Activated CD8-positive, alpha-beta T cell treated with anti-CD3 and anti-CD28 coated beads for 36 hours (primary cell): Measurements from ENCODE around the gene PPP1R16B. TPM values are rescaled to one million over a fixed set of nuclear protein-coding genes. Genes with fewer than 3 reads are reported as not detected.

ENCODE experiments used
- ATAC-seq: fragments of 200-7000 bp; cut with Tn5 transposase; one replicate; pipeline ENCODE4 v1.10.0; 2021; ENCODE audit warnings: mild to moderate bottlenecking, moderate library complexity
- CTCF ChIA-PET: fragments of 350-600 bp; sonication (Branson Sonifier 250); formaldehyde crosslinking; loops from one replicate; lab custom pipeline; 2021; ENCODE audit warnings: antibody characterized with exemption; lab: Charles Lee
- POLR2A ChIA-PET: fragments of 350-600 bp; sonication (Branson Sonifier 250); formaldehyde crosslinking; loops from one replicate; lab custom pipeline; 2021; ENCODE audit warnings: antibody characterized with exemption; lab: Charles Lee
- DNase-seq: peaks from one replicate; pipeline ENCODE4 v3.0.0-alpha.2; 2020
- H3K27ac Mint-ChIP-seq: one replicate; pipeline ENCODE4 v1.8.0; 2021; ENCODE audit warnings: mild to moderate bottlenecking, mixed read lengths
- H3K27me3 Mint-ChIP-seq: one replicate; pipeline ENCODE4 v1.8.0; 2021; ENCODE audit warnings: mixed read lengths
- H3K36me3 Mint-ChIP-seq: one replicate; pipeline ENCODE4 v1.8.0; 2021; ENCODE audit warnings: low read depth, mixed read lengths
- H3K4me1 Mint-ChIP-seq: one replicate; pipeline ENCODE4 v1.8.0; 2021; ENCODE audit warnings: low read depth, mixed read lengths
- H3K4me3 Mint-ChIP-seq: one replicate; pipeline ENCODE4 v1.8.0; 2021; ENCODE audit warnings: mild to moderate bottlenecking, moderate library complexity, mixed read lengths
- H3K9me3 Mint-ChIP-seq: one replicate; pipeline ENCODE4 v1.8.0; 2021; ENCODE audit warnings: mixed read lengths
- CTCF ChIP-seq: fragments of 200-600 bp; IDR thresholded peaks from one replicate; pipeline ENCODE4 v1.8.0; 2022; ENCODE audit warnings: antibody characterized with exemption, mild to moderate bottlenecking
- intact Hi-C: fragments of 100-400 bp; cut with micrococcal nuclease; formaldehyde crosslinking; loops from one replicate; pipeline ENCODE4 v1.10.0; 2022
- total RNA-seq, 2 experiments: library from RNA; stranded (reverse); gene quantifications; one replicate each; pipeline ENCODE4 v1.2.3, GENCODE V29; 2021

PPP1R16B gene
- total RNA-seq, 2 experiments from 2014 or later, result 74.9 to 81.4 TPM

GRCh38 chr20:38893565-38894090, 88.1 kb downstream of the PPP1R16B start:
- CTCF ChIA-PET, result interaction anchor here (0.6 to 6.3 kb wide), 41 partner anchors 8 to 260 kb away, joined by 3 to 48 read pairs (median 4); partner anchors contain the start of genes ACTR5, DHX35, PPP1R16B and SLC32A1
- Mint-ChIP-seq H3K27me3 (no peaks in the 10 kb centered on the region), H3K4me3 (peak overlapping the region; percentile 29), H3K9me3 (no peaks in the 10 kb centered on the region), H3K36me3 (peaks cover 42% of the 10 kb centered on the region), H3K4me1 (peaks cover 52% of the 10 kb centered on the region), H3K27ac (peak overlapping the region; percentile 85)
- POLR2A ChIA-PET, result interaction anchor here (0.7 to 4.7 kb wide), 5 partner anchors 11 to 141 kb away, joined by 3 to 17 read pairs (median 6); partner anchors contain the start of gene PPP1R16B
- DNase-seq (peak; percentile 84), ATAC-seq (peak; percentile 79)
- peak; percentile 94 for TF ChIP-seq CTCF
- intact Hi-C loops, result loop anchor here (2.0 to 10.0 kb wide), 3 partner anchors 19 to 229 kb away; partner anchors contain the start of gene PPP1R16B

- Mint-ChIP-seq H3K4me1 (peaks cover 49% of the 10 kb centered on the region), H3K9me3 (no peaks in the 10 kb centered on the region), H3K27me3 (no peaks in the 10 kb centered on the region), H3K27ac (peak overlapping the region; percentile 85), H3K36me3 (peaks cover 44% of the 10 kb centered on the region), H3K4me3 (peak overlapping the region; percentile 30)
- intact Hi-C loops, result loop anchor here (5.0 to 10.0 kb wide), 2 partner anchors 87 to 229 kb away; partner anchors contain the start of gene PPP1R16B
- no peak for ATAC-seq
- POLR2A ChIA-PET, result interaction anchor here (0.6 to 4.7 kb wide), 4 partner anchors 11 to 95 kb away, joined by 3 to 17 read pairs (median 4); no protein-coding TSS in a partner anchor
- DNase-seq, result no peak
- TF ChIP-seq CTCF, result no peak
- CTCF ChIA-PET, result interaction anchor here (0.6 to 6.3 kb wide), 20 partner anchors 12 to 249 kb away, joined by 3 to 48 read pairs (median 4); partner anchors contain the start of gene PPP1R16B
Observed at GRCh38 chr20:38894091-38894847, 88.8 kb downstream of the PPP1R16B start.

- H3K36me3 Mint-ChIP-seq, result peaks cover 40% of the 10 kb centered on the region
- ChIA-PET CTCF (interaction anchor here (0.6 to 6.3 kb wide), 19 partner anchors 13 to 250 kb away, joined by 3 to 48 read pairs (median 4); partner anchors contain the start of genes FAM83D and PPP1R16B), POLR2A (interaction anchor here (0.6 to 4.7 kb wide), 5 partner anchors 12 to 96 kb away, joined by 3 to 17 read pairs (median 3); no protein-coding TSS in a partner anchor)
- ATAC-seq, result no peak
- H3K27ac Mint-ChIP-seq, result no peak overlapping the region
- intact Hi-C loops, result loop anchor here (10.0 kb wide), 1 partner anchor 231 kb away; no protein-coding TSS in a partner anchor
- H3K4me3 Mint-ChIP-seq, result no peak overlapping the region
- no peak for TF ChIP-seq CTCF
- peaks cover 38% of the 10 kb centered on the region for H3K4me1 Mint-ChIP-seq
- no peaks in the 10 kb centered on the region for H3K9me3 Mint-ChIP-seq
- no peak for DNase-seq
- H3K27me3 Mint-ChIP-seq, result no peaks in the 10 kb centered on the region
Observed at GRCh38 chr20:38895098-38895949, 89.8 kb downstream of the PPP1R16B start.

- ChIA-PET POLR2A (no interaction called here), CTCF (interaction anchor here (1.1 to 1.9 kb wide), 3 partner anchors 13 to 249 kb away, joined by 3 to 11 read pairs (median 4); partner anchors contain the start of gene FAM83D)
- ATAC-seq (no peak), DNase-seq (no peak)
- no peak for TF ChIP-seq CTCF
- H3K4me3 Mint-ChIP-seq, result no peak overlapping the region
- peak overlapping the region; percentile 36 for H3K27ac Mint-ChIP-seq
- peaks cover 31% of the 10 kb centered on the region for H3K4me1 Mint-ChIP-seq
- intact Hi-C loops, result loop anchor here (10.0 kb wide), 1 partner anchor 231 kb away; no protein-coding TSS in a partner anchor
- H3K36me3 Mint-ChIP-seq, result peaks cover 45% of the 10 kb centered on the region
- H3K27me3 Mint-ChIP-seq, result no peaks in the 10 kb centered on the region
- no peaks in the 10 kb centered on the region for H3K9me3 Mint-ChIP-seq
Observed at GRCh38 chr20:38896009-38896594, 90.6 kb downstream of the PPP1R16B start.
